ENCODE measurements around the gene QKI.
"Not testable (repeated sequence)": the region's sequence is repeated elsewhere in the genome, so short reads cannot be mapped to it uniquely, and the experiment has no call there.

QKI gene

GRCh38 chr6:163444077-163444476 is 29.6 kb downstream of the QKI start:
- no peak for DNase-seq

- no peak for DNase-seq
Observed at GRCh38 chr6:163446549-163446948, 32.0 kb downstream of the QKI start.

GRCh38 chr6:163449076-163449475 is 34.6 kb downstream of the QKI start:
- no peak for DNase-seq

GRCh38 chr6:163454425-163454824 is 39.9 kb downstream of the QKI start:
- DNase-seq = no peak

- no peak for DNase-seq
Observed at GRCh38 chr6:163455552-163455951, 41.0 kb downstream of the QKI start.

- no peak for DNase-seq
Observed at GRCh38 chr6:163457637-163458561, 43.4 kb downstream of the QKI start.

- DNase-seq = no peak
Observed at GRCh38 chr6:163459007-163459406, 44.5 kb downstream of the QKI start.

GRCh38 chr6:163459536-163459935 is 45.0 kb downstream of the QKI start:
- no peak for DNase-seq

- peak; percentile 9 for DNase-seq
Observed at GRCh38 chr6:163460307-163460782, 45.8 kb downstream of the QKI start.

GRCh38 chr6:163461696-163462095 is 47.2 kb downstream of the QKI start:
- DNase-seq = no peak

- no peak for DNase-seq
Observed at GRCh38 chr6:163463180-163463579, 48.7 kb downstream of the QKI start.

GRCh38 chr6:163463795-163464194 is 49.3 kb downstream of the QKI start:
- DNase-seq = no peak

GRCh38 chr6:163466839-163467390 is 52.4 kb downstream of the QKI start:
- no peak for DNase-seq

GRCh38 chr6:163468738-163469137 is 54.2 kb downstream of the QKI start:
- no peak for DNase-seq

GRCh38 chr6:163469459-163469985 is 55.0 kb downstream of the QKI start:
- no peak for DNase-seq

GRCh38 chr6:163470611-163471010 is 56.1 kb downstream of the QKI start:
- no peak for DNase-seq

- DNase-seq = no peak
Observed at GRCh38 chr6:163474581-163474980, 60.1 kb downstream of the QKI start.

GRCh38 chr6:163476946-163477345 is 62.4 kb downstream of the QKI start:
- DNase-seq = not testable (repeated sequence)

- no peak for DNase-seq
Observed at GRCh38 chr6:163483107-163483506, 68.6 kb downstream of the QKI start.

- DNase-seq = no peak
Observed at GRCh38 chr6:163485388-163485851, 70.9 kb downstream of the QKI start.

GRCh38 chr6:163486821-163487220 is 72.3 kb downstream of the QKI start:
- DNase-seq = no peak

GRCh38 chr6:163487606-163488005 is 73.1 kb downstream of the QKI start:
- DNase-seq = no peak

GRCh38 chr6:163489584-163489983 is 75.1 kb downstream of the QKI start:
- no peak for DNase-seq
